PC-3 (cell line): Measurements from ENCODE around the gene SH3PXD2B.

Experiments used
- CTCF ChIP-seq: fragments of 300-600 bp; sonication (generic); conservative IDR thresholded peaks from 2 replicates; pipeline ENCODE4 v1.5.1; 2017; ENCODE audit warnings: antibody characterized with exemption, low read depth, mild to moderate bottlenecking, low read length
- EZH2 ChIP-seq: fragments of 300-600 bp; sonication (generic); IDR thresholded peaks from one replicate; pipeline ENCODE4 v1.6.1; 2017; ENCODE audit warnings: antibody characterized with exemption, mild to moderate bottlenecking, low read length; ENCODE audit not compliant: unreplicated experiment

DNA sequence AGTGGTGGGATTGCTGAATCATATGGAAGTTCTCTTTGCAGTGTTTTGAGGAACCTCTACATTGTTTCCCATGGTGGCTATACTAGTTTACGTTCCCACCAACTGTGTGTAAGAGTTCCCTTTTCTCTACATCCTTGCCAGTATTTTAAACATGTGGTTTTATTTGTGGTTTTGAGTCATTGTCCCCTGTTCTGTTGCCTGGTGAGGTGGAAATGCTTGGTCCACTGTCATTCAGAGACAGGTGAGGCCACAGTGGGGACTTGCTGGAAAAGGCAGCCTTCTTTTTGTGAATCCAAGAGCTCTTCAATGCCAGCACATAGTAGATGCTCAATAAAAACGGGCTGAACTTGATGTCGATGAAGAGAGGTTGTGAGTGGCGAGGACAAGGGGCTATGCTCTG is 44.2 kb downstream of the SH3PXD2B start:
- no peak for TF ChIP-seq CTCF
- no peak for TF ChIP-seq EZH2
